Dedifferentiated amniotic fluid mesenchymal stem cell (primary cell): ENCODE data around the gene PSKH1.
A peak's percentile ranks its signal among the peaks of the same experiment; 100 is the strongest.
"Not testable (repeated sequence)": the region's sequence is repeated elsewhere in the genome, so short reads cannot be mapped to it uniquely, and the experiment has no call there.

ENCODE experiments used
- DNase-seq: peaks from one replicate; pipeline ENCODE4 v3.0.0-alpha.2; 2016; ENCODE audit errors: extremely low spot score

Gene PSKH1

GRCh38 chr16:67924140-67924906, 31.3 kb downstream of the PSKH1 start:
- DNase-seq: no peak

- DNase-seq: no peak
Observed at GRCh38 chr16:67926181-67926750, 33.2 kb downstream of the PSKH1 start.

GRCh38 chr16:67927131-67927941, 34.3 kb downstream of the PSKH1 start:
- no peak for DNase-seq

- DNase-seq: no peak
Observed at GRCh38 chr16:67928147-67928546, 35.1 kb downstream of the PSKH1 start.

GRCh38 chr16:67928561-67929364, 35.7 kb downstream of the PSKH1 start:
- no peak for DNase-seq

GRCh38 chr16:67930191-67930590, 37.1 kb downstream of the PSKH1 start:
- DNase-seq: no peak

GRCh38 chr16:67930678-67931211, 37.7 kb downstream of the PSKH1 start:
- DNase-seq: no peak

GRCh38 chr16:67931712-67932461, 38.8 kb downstream of the PSKH1 start, which contains the start of gene CTRL:
Gene CTRL, minus strand, starts transcription at chr16:67931862. Its CDS starts 10 bp downstream, at chr16:67931852.
- no peak for DNase-seq

GRCh38 chr16:67932462-67932840, 39.4 kb downstream of the PSKH1 start:
- no peak for DNase-seq

GRCh38 chr16:67933805-67934204, 40.8 kb downstream of the PSKH1 start:
- no peak for DNase-seq

- no peak for DNase-seq
Observed at GRCh38 chr16:67934306-67935100, 41.4 kb downstream of the PSKH1 start.

- DNase-seq: no peak
Observed at GRCh38 chr16:67935101-67935401, 42.0 kb downstream of the PSKH1 start.

- peak; percentile 81 for DNase-seq
Observed at GRCh38 chr16:67935402-67936123, 42.5 kb downstream of the PSKH1 start.

- no peak for DNase-seq
Observed at GRCh38 chr16:67936124-67936879, 43.2 kb downstream of the PSKH1 start, which contains the start of gene PSMB10. Gene PSMB10, minus strand, starts transcription at chr16:67936850. Its CDS starts 101 bp downstream, at chr16:67936749.

- peak; percentile 77 for DNase-seq
Observed at GRCh38 chr16:67936880-67937605, 44.0 kb downstream of the PSKH1 start.

- DNase-seq: not testable (repeated sequence)
Observed at GRCh38 chr16:67937713-67938112, 44.7 kb downstream of the PSKH1 start.

- DNase-seq: no peak
Observed at GRCh38 chr16:67939507-67940445, 46.7 kb downstream of the PSKH1 start.
